CD4-positive, alpha-beta T cell treated with Interleukin-21 for 1 hour (primary cell): ENCODE data around the gene PCSK4.
A peak's percentile ranks its signal among the peaks of the same experiment; 100 is the strongest.

Source experiments
- DNase-seq: peaks from one replicate; pipeline ENCODE4 v3.0.0-alpha.2; 2020

The PCSK4 gene

DNA sequence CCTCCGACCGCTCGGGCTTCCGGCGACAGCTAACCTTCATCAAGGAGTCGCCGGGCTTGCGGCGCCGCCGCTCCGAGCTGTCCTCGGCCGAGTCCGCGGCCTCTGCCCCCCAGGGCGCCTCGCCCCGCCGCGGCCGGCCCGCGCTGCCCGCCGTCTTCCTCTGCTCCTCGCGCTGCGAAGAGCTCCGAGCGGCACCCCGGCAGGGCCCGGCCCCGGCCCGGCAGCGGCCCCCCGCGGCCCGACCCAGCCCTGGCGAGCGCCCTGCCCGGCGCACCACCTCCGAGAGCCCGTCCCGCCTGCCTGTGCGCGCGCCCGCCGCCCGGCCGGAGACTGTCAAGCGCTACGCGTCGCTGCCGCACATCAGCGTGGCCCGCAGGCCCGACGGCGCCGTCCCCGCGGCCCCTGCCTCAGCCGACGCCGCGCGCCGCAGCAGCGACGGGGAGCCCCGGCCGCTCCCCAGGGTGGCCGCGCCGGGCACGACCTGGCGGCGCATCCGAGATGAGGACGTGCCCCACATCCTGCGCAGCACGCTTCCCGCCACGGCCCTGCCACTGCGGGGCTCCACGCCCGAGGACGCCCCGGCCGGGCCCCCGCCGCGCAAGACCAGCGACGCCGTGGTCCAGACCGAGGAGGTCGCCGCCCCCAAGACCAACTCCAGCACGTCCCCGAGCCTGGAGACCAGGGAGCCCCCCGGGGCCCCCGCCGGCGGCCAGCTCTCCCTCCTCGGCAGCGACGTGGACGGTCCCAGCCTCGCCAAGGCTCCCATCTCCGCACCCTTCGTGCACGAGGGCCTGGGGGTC is 20.7 kb downstream of the PCSK4 start:
- peak; percentile 30 for DNase-seq

DNA sequence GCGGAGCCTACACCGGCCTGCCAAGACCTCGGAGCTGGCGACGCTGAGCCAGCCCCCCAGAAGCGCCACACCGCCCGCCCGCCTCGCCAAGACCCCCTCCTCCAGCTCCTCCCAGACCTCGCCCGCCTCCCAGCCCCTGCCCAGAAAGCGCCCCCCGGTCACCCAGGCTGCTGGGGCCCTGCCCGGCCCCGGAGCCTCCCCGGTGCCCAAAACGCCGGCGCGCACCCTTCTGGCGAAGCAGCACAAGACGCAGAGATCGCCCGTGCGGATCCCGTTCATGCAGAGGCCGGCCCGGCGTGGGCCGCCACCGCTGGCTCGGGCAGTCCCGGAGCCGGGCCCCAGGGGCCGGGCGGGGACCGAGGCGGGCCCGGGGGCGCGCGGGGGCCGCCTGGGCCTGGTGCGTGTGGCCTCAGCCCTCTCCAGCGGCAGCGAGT is 21.3 kb downstream of the PCSK4 start:
- peak; percentile 24 for DNase-seq

DNA sequence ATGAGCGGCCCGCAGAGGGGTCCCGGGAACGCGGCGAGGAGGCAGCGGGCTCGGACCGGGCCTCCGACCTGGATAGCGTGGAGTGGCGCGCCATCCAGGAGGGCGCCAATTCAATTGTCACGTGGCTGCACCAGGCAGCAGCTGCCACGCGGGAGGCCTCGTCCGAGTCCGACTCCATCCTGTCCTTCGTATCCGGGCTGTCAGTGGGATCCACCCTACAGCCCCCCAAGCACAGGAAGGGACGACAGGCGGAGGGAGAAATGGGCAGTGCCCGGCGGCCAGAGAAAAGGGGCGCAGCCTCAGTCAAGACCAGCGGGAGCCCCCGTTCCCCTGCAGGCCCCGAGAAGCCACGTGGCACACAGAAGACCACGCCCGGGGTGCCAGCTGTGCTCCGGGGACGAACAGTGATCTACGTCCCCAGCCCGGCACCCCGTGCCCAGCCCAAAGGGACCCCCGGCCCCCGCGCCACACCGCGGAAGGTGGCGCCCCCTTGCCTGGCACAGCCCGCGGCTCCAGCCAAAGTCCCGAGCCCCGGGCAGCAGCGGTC is 21.8 kb downstream of the PCSK4 start:
- DNase-seq = no peak

DNA sequence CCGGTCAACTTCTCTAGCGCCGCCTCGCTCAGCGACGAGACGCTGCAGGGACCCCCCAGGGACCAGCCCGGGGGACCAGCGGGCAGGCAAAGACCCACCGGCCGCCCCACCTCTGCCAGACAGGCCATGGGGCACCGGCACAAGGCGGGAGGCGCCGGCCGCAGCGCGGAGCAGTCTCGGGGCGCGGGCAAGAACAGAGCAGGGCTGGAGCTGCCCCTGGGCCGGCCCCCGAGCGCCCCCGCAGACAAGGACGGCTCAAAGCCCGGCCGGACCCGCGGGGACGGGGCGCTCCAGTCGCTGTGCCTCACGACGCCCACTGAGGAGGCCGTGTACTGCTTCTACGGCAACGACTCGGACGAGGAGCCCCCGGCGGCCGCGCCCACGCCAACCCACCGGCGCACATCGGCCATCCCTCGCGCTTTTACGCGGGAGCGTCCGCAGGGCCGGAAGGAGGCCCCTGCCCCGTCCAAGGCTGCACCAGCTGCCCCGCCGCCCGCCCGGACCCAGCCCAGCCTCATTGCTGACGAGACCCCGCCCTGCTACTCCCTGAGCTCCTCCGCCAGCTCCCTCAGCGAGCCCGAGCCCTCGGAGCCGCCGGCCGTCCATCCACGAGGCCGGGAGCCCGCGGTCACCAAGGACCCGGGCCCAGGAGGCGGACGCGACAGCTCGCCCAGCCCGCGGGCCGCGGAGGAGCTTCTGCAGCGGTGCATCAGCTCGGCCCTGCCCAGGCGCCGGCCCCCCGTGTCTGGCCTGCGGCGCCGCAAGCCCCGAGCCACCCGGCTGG is 22.5 kb downstream of the PCSK4 start:
- DNase-seq = no peak

DNA sequence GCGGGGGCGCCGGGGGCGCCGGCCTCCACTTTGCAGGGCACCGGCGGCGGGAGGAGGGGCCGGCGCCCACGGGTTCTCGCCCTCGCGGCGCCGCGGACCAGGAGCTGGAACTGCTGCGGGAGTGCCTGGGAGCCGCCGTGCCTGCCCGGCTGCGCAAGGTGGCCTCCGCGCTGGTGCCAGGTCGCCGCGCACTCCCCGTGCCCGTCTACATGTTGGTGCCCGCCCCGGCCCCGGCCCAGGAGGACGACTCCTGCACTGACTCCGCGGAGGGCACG is 23.0 kb downstream of the PCSK4 start:
- DNase-seq = no peak

DNA sequence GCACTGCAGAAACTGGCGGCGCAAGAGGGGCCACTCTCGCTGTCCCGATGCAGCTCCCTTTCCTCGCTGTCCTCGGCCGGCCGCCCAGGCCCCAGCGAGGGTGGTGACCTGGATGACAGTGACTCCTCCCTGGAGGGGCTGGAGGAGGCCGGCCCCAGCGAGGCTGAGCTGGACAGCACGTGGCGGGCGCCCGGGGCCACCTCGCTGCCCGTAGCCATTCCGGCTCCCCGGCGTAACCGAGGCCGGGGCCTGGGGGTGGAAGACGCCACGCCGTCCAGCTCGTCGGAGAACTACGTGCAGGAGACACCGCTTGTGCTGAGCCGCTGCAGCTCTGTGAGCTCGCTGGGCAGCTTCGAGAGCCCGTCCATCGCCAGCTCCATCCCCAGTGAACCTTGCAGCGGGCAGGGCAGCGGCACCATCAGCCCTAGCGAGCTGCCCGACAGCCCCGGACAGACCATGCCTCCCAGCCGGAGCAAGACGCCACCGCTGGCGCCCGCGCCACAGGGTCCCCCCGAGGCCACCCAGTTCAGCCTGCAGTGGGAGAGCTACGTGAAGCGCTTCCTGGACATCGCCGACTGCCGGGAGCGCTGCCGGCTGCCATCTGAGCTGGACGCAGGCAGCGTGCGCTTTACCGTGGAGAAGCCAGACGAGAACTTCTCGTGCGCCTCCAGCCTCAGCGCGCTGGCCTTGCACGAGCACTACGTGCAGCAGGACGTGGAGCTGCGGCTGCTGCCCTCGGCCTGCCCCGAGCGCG is 23.5 kb downstream of the PCSK4 start:
- no peak for DNase-seq

DNA sequence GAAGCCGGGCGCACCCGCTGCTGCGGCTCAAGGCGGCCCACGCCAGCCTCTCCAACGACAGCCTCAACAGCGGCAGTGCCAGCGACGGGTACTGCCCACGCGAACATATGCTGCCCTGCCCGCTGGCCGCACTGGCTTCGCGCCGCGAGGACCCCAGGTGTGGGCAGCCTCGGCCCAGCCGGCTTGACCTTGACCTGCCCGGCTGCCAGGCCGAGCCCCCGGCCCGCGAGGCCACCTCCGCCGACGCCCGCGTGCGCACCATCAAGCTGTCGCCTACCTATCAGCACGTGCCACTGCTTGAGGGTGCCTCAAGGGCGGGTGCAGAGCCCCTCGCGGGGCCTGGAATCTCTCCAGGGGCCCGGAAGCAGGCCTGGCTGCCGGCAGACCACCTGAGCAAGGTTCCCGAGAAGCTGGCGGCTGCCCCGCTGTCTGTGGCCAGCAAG is 24.1 kb downstream of the PCSK4 start:
- DNase-seq = no peak

DNA sequence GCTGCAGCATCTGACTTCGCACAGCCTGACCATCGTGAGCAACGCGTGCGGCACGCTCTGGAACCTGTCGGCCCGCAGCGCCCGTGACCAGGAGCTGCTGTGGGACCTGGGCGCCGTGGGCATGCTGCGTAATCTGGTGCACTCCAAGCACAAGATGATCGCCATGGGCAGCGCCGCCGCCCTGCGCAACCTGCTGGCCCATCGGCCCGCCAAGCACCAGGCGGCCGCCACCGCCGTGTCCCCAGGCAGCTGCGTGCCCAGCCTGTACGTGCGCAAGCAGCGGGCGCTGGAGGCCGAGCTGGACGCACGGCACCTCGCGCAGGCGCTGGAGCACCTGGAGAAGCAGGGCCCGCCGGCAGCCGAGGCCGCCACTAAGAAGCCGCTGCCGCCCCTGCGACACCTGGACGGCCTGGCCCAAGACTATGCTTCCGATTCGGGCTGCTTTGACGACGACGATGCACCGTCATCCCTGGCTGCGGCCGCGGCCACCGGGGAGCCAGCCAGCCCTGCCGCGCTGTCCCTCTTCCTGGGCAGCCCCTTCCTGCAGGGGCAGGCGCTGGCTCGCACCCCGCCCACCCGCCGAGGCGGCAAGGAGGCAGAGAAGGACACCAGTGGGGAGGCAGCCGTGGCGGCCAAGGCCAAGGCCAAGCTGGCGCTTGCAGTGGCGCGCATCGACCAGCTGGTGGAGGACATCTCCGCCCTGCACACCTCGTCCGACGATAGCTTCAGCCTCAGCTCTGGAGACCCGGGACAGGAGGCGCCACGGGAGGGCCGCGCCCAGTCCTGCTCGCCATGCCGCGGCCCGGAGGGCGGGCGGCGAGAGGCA is 24.7 kb downstream of the PCSK4 start:
- peak; percentile 42 for DNase-seq

DNA sequence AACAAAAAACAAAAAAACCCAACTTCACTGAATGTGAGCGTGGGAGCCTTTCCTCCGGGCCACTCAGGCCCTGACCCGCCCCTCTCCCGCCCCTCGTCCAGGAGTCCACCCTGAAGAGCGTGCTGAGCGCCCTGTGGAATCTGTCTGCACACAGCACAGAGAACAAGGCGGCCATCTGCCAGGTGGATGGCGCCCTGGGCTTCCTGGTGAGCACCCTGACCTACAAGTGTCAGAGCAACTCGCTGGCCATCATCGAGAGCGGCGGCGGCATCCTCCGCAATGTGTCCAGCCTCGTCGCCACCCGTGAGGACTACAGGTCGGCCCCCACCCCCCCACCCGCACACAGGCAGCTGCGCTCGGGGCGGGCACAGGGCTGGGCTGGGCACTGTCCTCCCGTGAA is 28.3 kb downstream of the PCSK4 start:
- DNase-seq = no peak

DNA sequence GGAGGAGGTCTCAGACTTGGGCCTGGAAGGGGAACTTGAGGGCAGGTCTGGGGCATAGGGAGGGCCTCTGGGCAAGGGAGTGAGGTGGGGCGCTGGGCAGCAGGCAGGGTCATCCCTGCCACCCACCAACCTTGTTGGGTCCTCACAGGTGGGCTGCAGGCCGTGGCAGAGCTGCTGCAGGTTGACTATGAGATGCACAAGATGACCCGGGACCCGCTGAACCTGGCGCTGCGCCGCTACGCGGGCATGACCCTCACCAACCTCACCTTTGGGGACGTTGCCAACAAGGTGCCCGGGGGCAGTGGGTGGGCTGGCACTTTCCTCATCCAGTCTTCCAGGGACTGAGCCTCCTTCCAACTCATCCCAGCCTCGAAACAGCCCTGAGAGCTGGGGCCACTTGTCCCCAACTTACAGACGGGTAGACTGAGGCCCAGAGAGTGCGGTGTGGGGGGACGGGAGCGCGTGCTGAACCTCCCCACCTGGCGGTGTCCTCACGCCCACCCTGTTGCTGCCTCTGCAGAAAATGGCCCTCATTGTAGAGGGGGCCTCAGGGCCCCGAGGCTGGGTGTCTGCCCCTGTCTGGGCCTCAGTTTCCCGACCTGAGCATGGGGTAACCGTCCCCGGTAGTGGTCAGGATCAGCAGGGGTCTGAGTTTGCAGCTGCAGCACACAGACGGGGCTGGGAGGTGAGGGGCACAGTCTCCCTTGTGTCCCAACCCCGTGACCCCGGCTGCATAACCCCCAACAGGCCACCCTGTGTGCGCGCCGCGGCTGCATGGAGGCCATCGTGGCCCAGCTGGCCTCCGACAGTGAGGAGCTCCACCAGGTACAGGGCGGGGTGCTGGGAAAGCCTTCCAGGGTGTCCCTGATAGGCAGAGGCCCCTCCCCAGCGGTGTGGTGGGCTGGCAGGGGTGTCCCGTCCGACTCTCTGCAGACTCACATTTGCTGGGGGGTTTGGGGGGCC is 29.8 kb downstream of the PCSK4 start:
- DNase-seq = no peak

DNA sequence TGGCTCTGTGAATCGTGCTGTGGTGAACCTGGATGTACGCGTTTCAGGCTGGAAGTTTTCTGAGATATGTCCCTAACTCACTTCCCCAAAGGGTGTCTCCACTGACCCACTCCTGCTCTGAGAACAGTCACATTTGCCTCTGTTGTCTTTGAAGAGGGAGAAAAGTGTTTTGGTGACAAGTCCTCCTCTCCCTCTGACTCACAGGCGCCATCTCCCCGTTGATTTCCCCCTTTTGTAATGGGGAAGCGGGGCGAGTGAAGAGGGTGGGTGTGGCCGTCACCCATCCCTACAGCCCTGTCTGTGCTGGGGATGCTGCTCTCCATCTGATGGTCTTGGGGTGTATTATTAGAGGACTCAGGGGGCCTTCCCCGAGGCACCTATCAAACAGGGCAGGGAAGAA is 30.7 kb downstream of the PCSK4 start:
- DNase-seq = no peak

DNA sequence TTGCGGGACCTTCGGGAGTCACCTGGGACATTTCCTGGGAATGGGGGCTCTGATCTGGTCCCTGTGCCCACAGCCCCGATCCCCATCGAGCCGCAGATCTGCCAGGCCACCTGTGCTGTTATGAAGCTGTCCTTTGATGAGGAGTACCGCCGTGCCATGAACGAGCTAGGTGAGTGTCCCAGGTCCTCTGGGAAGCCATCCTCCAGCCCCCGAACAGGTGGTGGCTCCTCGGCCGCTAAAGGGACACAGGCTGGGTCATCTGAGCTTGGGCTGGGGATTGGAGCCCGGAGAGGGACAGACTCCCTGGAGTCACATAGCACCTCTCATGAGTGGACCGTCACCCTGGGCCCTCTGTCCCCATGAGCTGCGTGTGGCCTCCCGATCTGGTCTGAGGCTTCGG is 32.3 kb downstream of the PCSK4 start:
- DNase-seq = no peak

DNA sequence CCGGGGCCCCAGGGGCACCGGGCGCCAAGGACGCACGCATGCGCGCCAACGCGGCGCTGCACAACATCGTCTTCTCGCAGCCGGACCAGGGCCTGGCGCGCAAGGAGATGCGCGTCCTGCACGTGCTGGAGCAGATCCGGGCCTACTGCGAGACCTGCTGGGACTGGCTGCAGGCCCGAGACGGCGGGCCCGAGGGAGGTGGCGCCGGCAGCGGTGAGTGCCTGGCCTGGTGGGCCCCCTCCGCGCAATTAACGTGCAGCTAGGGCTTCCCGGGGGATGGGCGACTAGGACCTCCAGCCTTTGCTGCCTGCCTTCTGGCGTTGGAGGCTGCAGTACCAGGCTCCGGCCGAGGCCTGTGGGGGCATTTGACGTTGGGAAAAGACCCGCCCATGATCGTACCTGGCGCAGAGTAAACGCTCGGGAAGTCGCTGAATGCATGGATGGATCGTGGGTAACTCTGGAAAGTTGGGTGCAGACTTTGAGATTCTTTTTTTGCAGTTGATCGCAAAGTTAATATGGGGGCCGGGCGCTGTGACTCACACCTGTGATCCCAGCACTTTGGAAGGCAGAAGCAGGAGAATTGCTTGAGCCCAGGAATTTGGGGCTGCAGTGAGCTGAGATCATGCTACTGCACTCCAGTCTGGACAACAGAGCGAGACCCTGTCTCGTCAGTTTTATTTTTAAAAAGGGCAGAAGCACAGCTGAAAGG is 33.0 kb downstream of the PCSK4 start:
- DNase-seq = no peak

DNA sequence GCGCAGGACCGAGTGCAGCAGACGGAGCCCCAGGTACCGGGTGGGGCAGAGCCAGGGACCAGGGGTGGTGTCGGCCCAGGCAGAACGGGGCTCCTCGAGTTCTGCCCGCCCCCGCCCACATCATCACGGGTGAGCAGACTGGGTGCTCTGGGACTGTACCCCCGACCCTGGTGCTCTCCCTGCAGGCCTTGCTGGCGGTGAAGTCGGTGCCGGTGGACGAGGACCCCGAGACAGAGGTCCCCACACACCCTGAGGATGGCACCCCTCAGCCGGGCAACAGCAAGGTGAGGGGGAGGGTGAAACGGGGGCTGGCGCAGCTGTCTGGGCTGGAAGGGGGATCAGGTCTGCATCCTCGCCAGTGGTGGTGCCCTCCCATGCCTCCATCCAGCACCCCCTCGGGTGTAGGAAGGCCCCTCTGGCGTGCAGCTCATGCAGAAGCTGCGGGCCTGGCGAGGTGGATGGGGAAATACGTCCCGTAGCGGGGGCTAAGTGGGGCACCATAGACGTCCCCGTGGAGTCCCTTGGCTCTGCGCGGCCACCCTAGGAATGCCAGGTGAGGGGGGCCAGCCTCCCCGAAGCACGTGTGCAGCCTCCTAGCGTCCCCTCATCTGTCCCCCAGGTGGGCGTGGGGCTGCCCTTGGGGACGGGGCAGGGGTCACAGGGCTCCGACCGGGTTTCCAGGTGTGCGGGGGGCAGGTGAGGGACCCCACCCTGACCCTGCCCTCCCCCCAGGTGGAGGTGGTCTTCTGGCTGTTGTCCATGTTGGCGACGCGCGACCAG is 33.8 kb downstream of the PCSK4 start:
- no peak for DNase-seq

DNA sequence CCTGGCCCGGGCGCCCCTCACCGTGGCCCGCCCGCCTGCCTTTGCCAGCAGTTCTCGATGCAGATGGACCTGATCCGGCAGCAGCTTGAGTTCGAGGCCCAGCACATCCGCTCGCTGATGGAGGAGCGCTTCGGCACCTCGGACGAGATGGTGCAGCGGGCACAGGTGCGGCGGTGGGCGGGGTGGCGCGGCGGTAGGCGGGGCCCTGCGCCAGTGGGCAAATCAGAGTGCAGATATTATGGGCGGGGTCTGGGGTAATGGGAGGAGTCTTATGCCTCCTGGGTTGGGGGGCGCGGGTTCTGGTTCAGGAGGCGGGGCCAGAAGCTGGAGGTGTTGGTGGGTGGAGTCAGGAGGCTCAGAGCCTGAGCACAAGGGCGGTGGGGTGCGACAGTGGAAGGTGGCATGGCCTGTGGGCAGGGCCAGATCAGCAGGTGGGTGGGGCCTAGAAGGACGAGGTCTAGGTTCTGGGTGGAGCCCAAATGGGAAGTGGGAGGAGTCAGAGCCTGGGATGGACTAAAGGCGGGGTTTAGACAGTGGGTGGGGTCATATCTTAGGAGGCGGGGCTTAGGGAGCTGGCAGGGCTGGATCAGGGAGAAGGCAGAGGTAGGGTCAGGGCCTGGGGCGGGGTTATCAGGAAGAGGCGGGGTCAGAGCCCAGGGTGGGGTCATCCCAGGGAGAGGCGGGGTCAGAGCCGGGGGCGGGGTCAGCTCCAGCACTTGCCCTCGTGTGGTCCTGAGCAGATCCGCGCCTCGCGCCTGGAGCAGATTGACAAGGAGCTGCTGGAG is 34.6 kb downstream of the PCSK4 start:
- peak; percentile 66 for DNase-seq

DNA sequence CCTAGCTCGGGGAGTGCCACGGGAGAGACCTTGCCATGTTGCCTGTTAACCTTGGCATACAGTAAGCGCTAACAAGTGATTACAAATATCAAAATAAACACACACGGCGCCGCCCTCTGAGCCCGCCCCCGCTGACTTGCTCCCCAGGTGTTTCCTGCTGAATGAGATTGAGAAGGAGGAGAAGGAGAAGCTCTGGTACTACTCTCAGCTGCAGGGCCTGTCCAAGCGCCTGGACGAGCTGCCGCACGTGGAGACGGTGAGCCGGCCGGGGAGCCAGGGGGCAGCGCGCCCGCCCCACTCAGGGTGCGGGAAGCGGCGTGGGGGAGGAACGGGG is 35.2 kb downstream of the PCSK4 start:
- no peak for DNase-seq

DNA sequence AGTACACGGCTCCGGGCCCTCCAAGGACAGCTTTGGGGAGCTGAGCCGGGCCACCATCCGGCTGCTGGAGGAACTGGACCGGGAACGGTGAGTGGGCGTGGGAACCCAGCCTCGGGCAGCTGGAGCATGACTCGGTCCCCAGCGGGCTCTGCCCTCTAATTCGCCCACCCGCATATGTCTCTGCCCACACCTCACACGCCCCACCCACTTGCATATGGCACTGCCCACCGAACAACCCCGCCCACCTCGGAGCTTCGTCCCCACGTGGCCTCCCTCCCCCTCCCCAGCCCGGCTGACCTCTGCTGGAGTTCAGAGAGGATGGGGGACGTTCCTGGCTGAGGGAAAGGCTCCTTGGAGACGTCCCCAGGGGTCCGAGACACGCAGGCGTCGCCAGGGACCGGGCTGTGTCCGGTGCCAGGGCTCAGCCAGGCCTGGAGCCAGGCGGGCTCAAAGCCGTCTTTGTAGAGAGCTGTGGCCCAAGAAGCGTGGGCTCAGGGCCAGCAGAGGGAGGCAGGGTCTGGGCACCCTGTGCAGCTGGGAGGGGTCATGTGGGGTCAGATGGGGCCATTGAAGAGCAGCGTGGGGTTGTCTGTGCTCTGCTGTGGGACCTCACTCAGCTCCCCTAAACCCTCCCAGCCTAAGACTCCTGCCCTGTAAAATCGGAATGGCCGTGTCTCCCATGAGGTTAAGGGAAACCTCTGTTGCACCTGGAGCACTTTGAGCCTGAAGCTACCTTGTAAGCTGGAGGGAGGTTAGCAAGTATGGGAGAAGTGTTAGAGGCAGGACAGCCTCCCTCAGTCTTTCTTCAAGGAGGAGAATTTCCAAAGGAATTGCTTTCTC is 36.4 kb downstream of the PCSK4 start:
- DNase-seq = peak; percentile 22
